HG02943 (cell line): ENCODE data around the gene DIPK1B.
"Not testable (repeated sequence)": the region's sequence is repeated elsewhere in the genome, so short reads cannot be mapped to it uniquely, and the experiment has no call there.

Experiments
- ATAC-seq: cut with Tn5 transposase; IDR thresholded peaks from one replicate; pipeline ENCODE4 v1.9.1; 2021; ENCODE audit warnings: mild to moderate bottlenecking, low read depth, moderate library complexity; ENCODE audit not compliant: unreplicated experiment

Gene DIPK1B

GRCh38 chr9:136762221-136762691, 49.9 kb downstream of the DIPK1B start:
- ATAC-seq: no peak

- no peak for ATAC-seq
Observed at GRCh38 chr9:136762915-136763648, 50.7 kb downstream of the DIPK1B start.

- ATAC-seq: no peak
Observed at GRCh38 chr9:136763649-136764035, 51.3 kb downstream of the DIPK1B start.

GRCh38 chr9:136764301-136764891, 52.0 kb downstream of the DIPK1B start, which contains the start of gene LCN15:
TSS of gene LCN15 (minus strand) at chr9:136764518. CDS start at chr9:136764488, 30 bp downstream.
- ATAC-seq: no peak

GRCh38 chr9:136765041-136765440, 52.7 kb downstream of the DIPK1B start:
- no peak for ATAC-seq

- ATAC-seq: peak; percentile 40
Observed at GRCh38 chr9:136765745-136766409, 53.5 kb downstream of the DIPK1B start.

- ATAC-seq: not testable (repeated sequence)
Observed at GRCh38 chr9:136766410-136767120, 54.2 kb downstream of the DIPK1B start.

- no peak for ATAC-seq
Observed at GRCh38 chr9:136769710-136770191, 57.4 kb downstream of the DIPK1B start.

- ATAC-seq: no peak
Observed at GRCh38 chr9:136771907-136772415, 59.6 kb downstream of the DIPK1B start.

- no peak for ATAC-seq
Observed at GRCh38 chr9:136773386-136774044, 61.1 kb downstream of the DIPK1B start.
